LNCaP clone FGC (cell line): ENCODE results near the gene CGB5.
"Not testable (repeated sequence)": the region's sequence is repeated elsewhere in the genome, so short reads cannot be mapped to it uniquely, and the experiment has no call there.

Experiments
- DNase-seq: peaks from one replicate; pipeline ENCODE4 v3.0.0-alpha.2; 2011; ENCODE audit warnings: low read depth
- H3K4me3 ChIP-seq: 2 replicates; pipeline ENCODE4 v1.5.1; 2011; ENCODE audit warnings: mild to moderate bottlenecking, low read depth, low read length, control low read depth
- CTCF ChIP-seq: IDR thresholded peaks from 2 replicates; pipeline ENCODE4 v1.5.1; 2012; ENCODE audit warnings: mild to moderate bottlenecking; ENCODE audit not compliant: control insufficient read depth, insufficient read depth; ENCODE audit errors: extremely low read depth

Gene CGB5

GRCh38 chr19:49043548-49043947 is at the start of gene CGB5:
Gene CGB5 (plus strand): TSS chr19:49043848. CDS start chr19:49044210, 362 bp downstream.
- H3K4me3 ChIP-seq, DNase-seq: not testable (repeated sequence)

- peak overlapping the region; percentile 88 for H3K4me3 ChIP-seq
- DNase-seq = no peak
- no peak for TF ChIP-seq CTCF
These were observed 49.6 kb upstream of the CGB5 start for GRCh38 chr19:48994035-48994386.

- DNase-seq = no peak
- TF ChIP-seq CTCF = peak; percentile 23; the same call in 1 of the 2 replicates
- no peak overlapping the region for H3K4me3 ChIP-seq
These were observed 45.7 kb upstream of the CGB5 start for GRCh38 chr19:48997972-48998371.

- no peak overlapping the region for H3K4me3 ChIP-seq
- TF ChIP-seq CTCF = peak; percentile 23; the same call in 1 of the 2 replicates
- no peak for DNase-seq
These were observed 43.9 kb upstream of the CGB5 start for GRCh38 chr19:48999481-49000325.

- no peak overlapping the region for H3K4me3 ChIP-seq
- no peak for TF ChIP-seq CTCF
- DNase-seq = no peak
These were observed 39.5 kb upstream of the CGB5 start for GRCh38 chr19:49004133-49004532.

- no peak for DNase-seq
- no peak for TF ChIP-seq CTCF
- no peak overlapping the region for H3K4me3 ChIP-seq
These were observed 38.6 kb upstream of the CGB5 start for GRCh38 chr19:49004964-49005614.

GRCh38 chr19:49006905-49007304 is 36.7 kb upstream of the CGB5 start:
- DNase-seq = no peak
- TF ChIP-seq CTCF = no peak
- no peak overlapping the region for H3K4me3 ChIP-seq
